Upper lobe of left lung (tissue), 4 donors: ENCODE measurements around the gene TMCO4.

Experiments used
- CTCF ChIP-seq, 6 experiments: fragments of 450-650 bp in 4 of 6; fragments of 200-600 bp in 2 of 6; sonication (generic) in 2 of 6; IDR thresholded peaks; one replicate each; pipeline ENCODE4 v1.5.1; 2016 to 2019; ENCODE audit warnings: antibody characterized with exemption in 6 of 6
- POLR2A ChIP-seq, 4 donors: fragments of 450-650 bp; IDR thresholded peaks; one replicate each; pipeline ENCODE4 v1.5.1; 2016 to 2017; ENCODE audit warnings: antibody characterized with exemption in 4 of 4, mild to moderate bottlenecking in 2 of 4
- POLR2AphosphoS5 ChIP-seq, 2 donors: sonication (generic); formaldehyde crosslinking; IDR thresholded peaks; one replicate each; pipeline ENCODE4 v1.5.1; 2017; ENCODE audit warnings: antibody characterized with exemption in 2 of 2

GRCh38 chr1:19684677-19685076 lies 115.0 kb downstream of the TMCO4 start:
- TF ChIP-seq CTCF (IDR thresholded peaks at IDR 0.05) (no peak), POLR2A (IDR thresholded peaks at IDR 0.05) (no peak), POLR2AphosphoS5 (IDR thresholded peaks at IDR 0.05) (no peak)
